Measurements from ENCODE around the gene DEPDC5. TPM values are rescaled to one million over a fixed set of nuclear protein-coding genes. Genes with fewer than 3 reads are reported as not detected.
"Not testable (repeated sequence)": the region's sequence is repeated elsewhere in the genome, so short reads cannot be mapped to it uniquely, and the experiment has no call there.

DEPDC5 gene
- total and polyA plus RNA-seq, 9 of the 15 experiments (the other 6 are each of a cell fraction or from before 2014, with no cell fraction given), result 2.3 to 12.3 (median 10.7) TPM

GRCh38 chr22:31711226-31711625, 42.6 kb upstream of the DEPDC5 start:
- H3K9me1 ChIP-seq (ENCODE audit: control insufficient read depth, insufficient read depth, low read length); BruUV-seq (replicated peaks); FAIRE-seq; ATAC-seq; POLR2A ChIA-PET; H3K4me3 ChIP-seq; H2AFZ ChIP-seq (ENCODE audit: low read depth, low read length); CTCF ChIA-PET (ENCODE audit: low intra/inter-chr PET ratio); H3K27me3 ChIP-seq (ENCODE audit: control insufficient read depth in 2 of 2, insufficient read depth in 2 of 2, low read length in 2 of 2); H3K4me2 ChIP-seq (ENCODE audit: insufficient read depth, low read length); H3K4me1 ChIP-seq (replicated peaks in 1 of 2; ENCODE audit: control insufficient read depth in 2 of 2, insufficient read depth in 2 of 2, low read length in 2 of 2); H3K9me3 ChIP-seq (replicated peaks; ENCODE audit: control insufficient read depth, insufficient read depth, low read depth, low read length); in situ Hi-C loops (cut with MboI); H3K9ac ChIP-seq (ENCODE audit: insufficient read depth in 1 of 2, low read depth in 2 of 2, low read length in 2 of 2); H3K79me2 ChIP-seq (ENCODE audit: control insufficient read depth, insufficient read depth, low read length); H4K20me1 ChIP-seq (replicated peaks; ENCODE audit: control insufficient read depth, insufficient read depth, low read length); intact Hi-C loops (cut with micrococcal nuclease); H3K27ac ChIP-seq (ENCODE audit: extremely low read depth, low read depth, low read length); DNase-seq (ENCODE audit: extremely low read depth in 1 of 4, low spot score in 3 of 4): not testable (repeated sequence)
- H3K36me3 ChIP-seq (ENCODE audit: control insufficient read depth, insufficient read depth, low read length), result peaks cover 51% of the 10 kb centered on the region
- WGBS (ENCODE audit: insufficient coverage, low coverage, missing lambda C conversion rate), result 87% methylated on average over 8 of the region's 12 CpGs

- WGBS (ENCODE audit: insufficient coverage, low coverage, missing lambda C conversion rate), result 78% methylated on average over 5 of the region's 5 CpGs
- no peak overlapping the region for H3K9ac ChIP-seq (ENCODE audit: insufficient read depth in 1 of 2, low read depth in 2 of 2, low read length in 2 of 2)
- FAIRE-seq (no peak), DNase-seq (ENCODE audit: extremely low read depth in 1 of 4, low spot score in 3 of 4) (no peak), ATAC-seq (no peak)
- no peak overlapping the region for H2AFZ ChIP-seq (ENCODE audit: low read depth, low read length)
- no peaks in the 10 kb centered on the region for H3K9me3 ChIP-seq (replicated peaks; ENCODE audit: control insufficient read depth, insufficient read depth, low read depth, low read length)
- no peaks in the 10 kb centered on the region for H4K20me1 ChIP-seq (replicated peaks; ENCODE audit: control insufficient read depth, insufficient read depth, low read length)
- ChIA-PET CTCF (ENCODE audit: low intra/inter-chr PET ratio) (no interaction called here), POLR2A (no interaction called here)
- no peaks in the 10 kb centered on the region for H3K27me3 ChIP-seq (ENCODE audit: control insufficient read depth in 2 of 2, insufficient read depth in 2 of 2, low read length in 2 of 2)
- peaks cover 68% of the 10 kb centered on the region for H3K36me3 ChIP-seq (ENCODE audit: control insufficient read depth, insufficient read depth, low read length)
- H3K9me1 ChIP-seq (ENCODE audit: control insufficient read depth, insufficient read depth, low read length), result no peaks in the 10 kb centered on the region
- no peak overlapping the region for H3K4me3 ChIP-seq
- H3K4me1 ChIP-seq (replicated peaks in 1 of 2; ENCODE audit: control insufficient read depth in 2 of 2, insufficient read depth in 2 of 2, low read length in 2 of 2), result no peaks in the 10 kb centered on the region
- in situ Hi-C loops (cut with MboI), result no loop called here
- BruUV-seq (replicated peaks), result no TSS peak
- H3K79me2 ChIP-seq (ENCODE audit: control insufficient read depth, insufficient read depth, low read length), result no peaks in the 10 kb centered on the region
- no peak overlapping the region for H3K4me2 ChIP-seq (ENCODE audit: insufficient read depth, low read length)
- no peak overlapping the region for H3K27ac ChIP-seq (ENCODE audit: extremely low read depth, low read depth, low read length)
- intact Hi-C loops (cut with micrococcal nuclease), result no loop called here
- TF ChIP-seq GTF2E2 (tag; IDR thresholded peaks at IDR 0.05), result no peak
- TF ChIP-seq PURB (CRISPR knock-in tag; IDR thresholded peaks at IDR 0.05; ENCODE audit: low read depth), result no peak
- no peak for TF ChIP-seq SAP30 (IDR thresholded peaks at IDR 0.05; ENCODE audit: borderline replicate concordance, insufficient read depth, low read depth, low read length, poor library complexity, severe bottlenecking)
- TF ChIP-seq ZNF668 (CRISPR knock-in tag; IDR thresholded peaks at IDR 0.05), result no peak
- TF ChIP-seq TEAD4 (IDR thresholded peaks at IDR 0.05; ENCODE audit: low read length), result no peak
- no peak for TF ChIP-seq TEAD4 (CRISPR knock-in tag; IDR thresholded peaks at IDR 0.05; ENCODE audit: borderline replicate concordance)
- no peak for TF ChIP-seq ESRRA (IDR thresholded peaks at IDR 0.05; ENCODE audit: borderline replicate concordance, low read depth)
- TF ChIP-seq L3MBTL2 (IDR thresholded peaks at IDR 0.05), result no peak
- TF ChIP-seq NCOR1 (IDR thresholded peaks at IDR 0.05), result no peak
- TF ChIP-seq JUNB (CRISPR knock-in tag; conservative IDR thresholded peaks at IDR 0.05), result no peak
- no peak for TF ChIP-seq STAG1 (CRISPR knock-in tag; IDR thresholded peaks at IDR 0.05; ENCODE audit: borderline replicate concordance)
- no peak for TF ChIP-seq CTCF (IDR thresholded peaks at IDR 0.05 in 2 of 3, conservative IDR thresholded peaks at IDR 0.05 in 1 of 3; ENCODE audit: insufficient read depth in 2 of 3, low read depth in 1 of 3, low read length in 3 of 3)
These were observed 38.6 kb upstream of the DEPDC5 start for GRCh38 chr22:31715147-31715778.

All from K562 (cell line).